Kidney epithelial cell (primary cell): ENCODE measurements around the gene GATB. TPM values are rescaled to one million over a fixed set of nuclear protein-coding genes. Genes with fewer than 3 reads are reported as not detected.

ENCODE experiments used
- DNase-seq: peaks from one replicate; pipeline ENCODE4 v3.0.0-alpha.2; 2010; ENCODE audit warnings: low read depth
- H3K27me3 ChIP-seq: 2 replicates; pipeline ENCODE4 v1.6.0; 2011; ENCODE audit warnings: low read length; ENCODE audit not compliant: control insufficient read depth, insufficient read depth
- H3K36me3 ChIP-seq: 2 replicates; pipeline ENCODE4 v1.5.1; 2011; ENCODE audit warnings: low read length; ENCODE audit not compliant: control insufficient read depth, insufficient read depth
- H3K4me3 ChIP-seq: 2 replicates; pipeline ENCODE4 v1.5.1; 2011; ENCODE audit warnings: low read depth, mild to moderate bottlenecking, control low read depth, low read length
- CTCF ChIP-seq: IDR thresholded peaks from 2 replicates; pipeline ENCODE4 v1.5.1; 2011; ENCODE audit warnings: mild to moderate bottlenecking, moderate library complexity, low read length, control low read depth, inconsistent platforms; ENCODE audit not compliant: insufficient read depth, poor library complexity, severe bottlenecking
- total RNA-seq: library from RNA; depleted of rRNA; stranded (reverse); fragments of >200 nt; gene quantifications from 2 replicates; pipeline ENCODE4 v1.2.3, GENCODE V29; 2015

The GATB gene
- total RNA-seq, 1 donor from 2014 or later, result 39.4 TPM

GRCh38 chr4:151687021-151687640 lies 73.7 kb downstream of the GATB start:
- Histone ChIP-seq H3K27me3 (no peaks in the 10 kb centered on the region), H3K36me3 (no peaks in the 10 kb centered on the region), H3K4me3 (no peak overlapping the region)
- no peak for TF ChIP-seq CTCF
- no peak for DNase-seq

DNA sequence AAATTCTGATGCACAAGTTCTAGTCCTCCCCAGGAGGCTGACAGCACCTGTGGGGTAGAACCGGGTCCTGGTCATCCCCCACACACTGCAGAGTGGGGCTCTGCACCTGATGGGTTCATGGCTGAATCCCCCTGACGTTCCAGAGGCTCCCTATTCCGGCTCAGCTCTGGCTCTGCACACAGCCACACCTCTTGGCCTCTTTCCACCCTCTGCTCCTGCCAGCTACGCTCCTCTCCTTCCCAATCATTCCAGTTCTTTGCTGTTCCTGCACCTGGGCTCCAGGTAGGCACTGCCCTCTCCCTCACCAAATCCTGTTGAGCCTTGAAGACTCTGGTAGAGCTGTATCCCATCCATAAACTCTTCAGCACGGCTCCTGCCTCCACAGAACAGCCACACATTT lies 75.5 kb downstream of the GATB start:
- no peaks in the 10 kb centered on the region for H3K27me3 ChIP-seq
- no peak for TF ChIP-seq CTCF
- DNase-seq, result no peak
- H3K36me3 ChIP-seq, result no peaks in the 10 kb centered on the region
- no peak overlapping the region for H3K4me3 ChIP-seq

- H3K4me3 ChIP-seq, result no peak overlapping the region
- no peaks in the 10 kb centered on the region for H3K36me3 ChIP-seq
- no peaks in the 10 kb centered on the region for H3K27me3 ChIP-seq
- DNase-seq, result no peak
- TF ChIP-seq CTCF, result no peak
Measured at GRCh38 chr4:151681085-151681484, 79.7 kb downstream of the GATB start.

DNA sequence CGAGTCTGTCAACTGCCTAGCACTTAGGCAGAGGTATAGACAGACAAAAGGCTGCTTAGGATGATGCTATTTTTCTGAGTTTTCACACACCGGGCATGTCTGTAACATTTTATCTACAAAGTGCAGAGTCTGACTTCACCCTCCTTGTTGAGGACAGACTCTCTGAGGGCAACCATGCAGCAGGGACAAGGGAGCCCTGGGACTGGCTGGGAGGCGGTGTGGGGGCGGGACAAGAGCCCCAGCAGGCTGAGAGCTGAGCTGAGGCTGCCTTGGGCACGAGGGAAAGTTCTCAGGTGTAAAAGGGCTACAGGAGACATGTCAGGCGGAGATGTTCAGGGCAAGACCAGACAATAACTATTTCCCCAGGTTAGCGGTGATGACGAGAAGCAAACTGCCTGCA lies 81.6 kb downstream of the GATB start:
- no peak for TF ChIP-seq CTCF
- no peaks in the 10 kb centered on the region for H3K27me3 ChIP-seq
- no peaks in the 10 kb centered on the region for H3K36me3 ChIP-seq
- no peak overlapping the region for H3K4me3 ChIP-seq
- no peak for DNase-seq

GRCh38 chr4:151678048-151678872 lies 82.5 kb downstream of the GATB start:
- no peaks in the 10 kb centered on the region for H3K27me3 ChIP-seq
- no peaks in the 10 kb centered on the region for H3K36me3 ChIP-seq
- TF ChIP-seq CTCF, result no peak
- no peak overlapping the region for H3K4me3 ChIP-seq
- DNase-seq, result no peak
